Amniotic epithelial cell (primary cell): ENCODE data around the gene ESRRG.
"Not testable (repeated sequence)": the region's sequence is repeated elsewhere in the genome, so short reads cannot be mapped to it uniquely, and the experiment has no call there.

Experiments
- DNase-seq: peaks from one replicate; pipeline ENCODE4 v3.0.0-alpha.2; 2010; ENCODE audit warnings: low read depth

Gene ESRRG

GRCh38 chr1:216704065-216704464, 19.2 kb downstream of the ESRRG start:
- DNase-seq: not testable (repeated sequence)

- DNase-seq: no peak
Observed at GRCh38 chr1:216702170-216702569, 21.1 kb downstream of the ESRRG start.

GRCh38 chr1:216700779-216701178, 22.4 kb downstream of the ESRRG start:
- peak; percentile 3 for DNase-seq

DNA sequence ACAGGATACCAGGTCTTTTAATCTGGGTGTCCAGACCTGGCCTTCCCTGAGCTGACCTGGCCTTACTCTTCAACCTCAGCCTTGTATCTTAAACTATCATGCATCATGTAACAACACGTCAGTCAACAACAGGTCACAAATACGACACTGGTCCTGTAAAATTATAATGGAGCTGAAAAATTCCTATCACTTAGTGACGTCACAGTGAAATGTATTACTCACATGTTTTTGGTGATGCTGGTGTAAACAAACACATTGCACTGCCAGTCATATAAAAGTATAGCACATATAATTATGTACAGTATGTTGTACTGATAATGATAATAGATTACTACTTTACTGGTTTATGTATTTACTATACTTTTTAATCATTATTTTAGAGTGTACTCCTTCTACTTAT, 31.5 kb downstream of the ESRRG start:
- DNase-seq: no peak

- no peak for DNase-seq
Observed at GRCh38 chr1:216690603-216691002, 32.6 kb downstream of the ESRRG start.

GRCh38 chr1:216688127-216688657, 35.0 kb downstream of the ESRRG start:
- no peak for DNase-seq

DNA sequence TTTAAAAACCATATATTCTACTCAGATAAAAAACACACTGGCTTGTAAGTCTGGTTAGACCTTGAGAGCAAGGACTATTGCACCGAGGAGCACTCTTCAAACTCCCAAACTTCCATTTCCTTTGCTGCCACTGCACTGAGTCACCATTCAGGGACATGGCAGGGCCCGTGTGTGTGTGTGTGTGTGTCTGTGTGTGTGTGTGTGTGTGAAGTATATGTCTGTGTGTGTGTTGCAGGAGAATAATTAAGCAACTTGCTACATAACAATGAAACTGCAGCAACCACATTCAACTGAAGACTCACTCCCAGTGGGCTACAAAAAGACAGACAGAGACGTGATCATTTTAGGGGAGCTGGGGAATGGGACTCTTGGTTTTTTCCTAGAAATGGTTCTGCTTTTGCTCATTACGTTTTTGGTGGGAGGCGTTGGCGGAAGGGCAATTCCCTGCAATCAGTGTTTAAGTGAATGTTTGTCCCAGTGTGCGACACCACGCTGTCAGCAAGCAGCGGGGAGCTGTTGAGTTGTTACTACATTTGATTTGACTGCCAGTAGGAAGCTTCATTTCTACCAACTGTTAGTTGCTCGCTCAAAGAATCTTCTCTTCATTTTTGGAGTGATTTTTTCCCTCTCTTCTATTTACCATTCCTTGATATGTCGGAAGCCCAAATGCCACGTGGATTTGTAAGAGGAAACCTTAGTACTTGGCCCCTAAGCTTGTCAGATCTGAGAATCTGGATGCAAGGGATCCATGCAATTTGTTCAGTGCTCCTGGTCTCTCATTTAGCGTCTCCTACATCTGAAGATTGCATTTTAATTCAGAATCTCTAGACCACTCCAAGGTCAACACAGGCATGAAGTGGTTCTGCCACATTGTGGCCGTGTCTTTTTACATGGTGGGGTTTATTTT, 36.1 kb downstream of the ESRRG start:
- DNase-seq: no peak

- DNase-seq: no peak
Observed at GRCh38 chr1:216682752-216683151, 40.5 kb downstream of the ESRRG start.

DNA sequence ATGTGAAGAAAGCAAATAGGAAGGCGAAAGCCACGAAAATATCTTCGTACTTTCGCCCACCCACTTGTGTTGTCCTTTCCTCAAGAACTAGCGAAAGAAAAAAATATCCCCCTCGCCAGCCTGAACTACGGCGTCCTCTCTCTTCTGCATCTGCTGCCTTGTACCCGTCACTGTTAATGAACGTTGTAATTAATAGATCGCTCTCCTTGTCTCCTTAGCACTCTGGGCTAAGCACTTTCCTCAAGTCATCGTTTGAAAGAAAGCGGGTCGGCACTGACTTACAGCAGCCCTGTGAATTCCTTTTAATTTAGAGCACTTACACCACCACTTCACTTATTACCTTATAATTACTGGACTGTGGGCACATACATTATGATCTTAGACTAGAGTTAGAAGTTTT, 44.1 kb downstream of the ESRRG start:
- DNase-seq: no peak

DNA sequence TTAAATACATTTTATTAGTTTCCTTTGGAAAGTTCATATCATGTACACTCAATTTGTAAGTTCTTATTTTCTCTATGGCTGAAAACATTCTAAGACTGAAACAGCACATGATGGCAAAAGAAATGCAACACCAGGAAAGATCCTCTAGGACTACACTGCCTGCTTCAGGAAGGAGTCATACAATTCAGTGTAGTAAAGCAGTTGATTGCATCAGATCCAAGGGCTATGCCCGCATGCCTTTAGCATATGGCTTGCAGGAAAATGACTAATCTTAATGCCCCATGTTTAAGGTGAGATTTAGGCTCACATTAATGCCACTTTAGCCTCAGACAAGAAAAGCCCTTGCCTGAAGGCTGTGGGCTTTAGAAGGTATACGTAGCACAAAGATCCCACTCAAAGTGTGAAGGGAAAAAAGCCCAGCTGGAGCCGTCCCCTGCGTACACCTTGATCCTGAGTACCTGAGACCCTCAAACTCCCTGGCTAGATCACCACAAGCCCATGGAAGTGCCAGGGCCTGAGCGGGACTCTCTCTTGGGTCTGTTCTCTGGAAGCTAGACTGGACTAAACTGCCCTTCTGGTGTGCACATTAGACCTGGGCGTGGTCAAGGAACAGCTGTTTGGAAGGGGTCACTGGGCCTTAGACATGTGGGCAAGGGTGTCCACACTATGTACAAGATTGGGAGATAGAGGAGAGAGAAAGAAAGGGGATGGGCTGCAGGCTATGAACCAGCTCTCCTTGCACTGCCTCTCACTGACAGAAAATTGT, 52.9 kb downstream of the ESRRG start:
- peak; percentile 1 for DNase-seq

DNA sequence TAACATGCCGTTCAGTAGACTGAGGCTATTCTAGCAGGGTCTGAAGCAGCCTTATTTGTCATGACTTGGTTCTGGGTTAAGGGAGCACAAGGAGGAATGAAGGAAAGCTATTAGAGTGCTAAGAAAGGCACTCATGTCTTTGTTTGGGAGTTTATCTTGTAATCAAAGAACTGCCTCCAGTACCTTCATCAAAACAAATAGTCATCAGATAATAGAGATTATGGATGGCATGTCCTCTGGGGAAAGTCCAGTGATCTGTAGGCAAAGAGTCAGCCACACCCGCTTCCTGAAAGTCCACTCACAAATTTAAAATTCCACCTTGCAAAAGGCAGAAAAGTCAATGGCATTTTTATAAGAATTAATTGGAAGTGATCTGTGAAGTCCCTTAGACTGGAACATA, 56.8 kb downstream of the ESRRG start:
- no peak for DNase-seq

DNA sequence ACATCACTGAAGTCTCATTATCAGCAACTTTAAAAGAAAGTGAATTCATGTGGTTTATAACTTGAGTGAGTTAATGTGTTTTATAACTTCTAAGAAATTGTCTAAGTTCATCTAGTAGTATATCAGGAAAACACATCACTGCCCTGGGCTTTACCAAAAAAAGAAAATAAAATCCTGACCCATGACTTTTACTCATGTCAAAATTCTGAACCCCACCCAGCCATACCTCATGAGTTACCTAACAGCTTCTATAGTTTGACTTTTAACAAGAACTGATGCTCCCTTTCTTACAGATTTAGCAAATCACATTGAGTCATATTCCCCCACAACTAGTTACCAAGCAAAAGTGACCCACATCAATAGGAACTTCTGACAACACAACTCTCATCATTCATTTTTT, 57.4 kb downstream of the ESRRG start:
- no peak for DNase-seq

- DNase-seq: peak; percentile 32
Observed at GRCh38 chr1:216665406-216665805, 57.8 kb downstream of the ESRRG start.

GRCh38 chr1:216662681-216663080, 60.5 kb downstream of the ESRRG start:
- no peak for DNase-seq

DNA sequence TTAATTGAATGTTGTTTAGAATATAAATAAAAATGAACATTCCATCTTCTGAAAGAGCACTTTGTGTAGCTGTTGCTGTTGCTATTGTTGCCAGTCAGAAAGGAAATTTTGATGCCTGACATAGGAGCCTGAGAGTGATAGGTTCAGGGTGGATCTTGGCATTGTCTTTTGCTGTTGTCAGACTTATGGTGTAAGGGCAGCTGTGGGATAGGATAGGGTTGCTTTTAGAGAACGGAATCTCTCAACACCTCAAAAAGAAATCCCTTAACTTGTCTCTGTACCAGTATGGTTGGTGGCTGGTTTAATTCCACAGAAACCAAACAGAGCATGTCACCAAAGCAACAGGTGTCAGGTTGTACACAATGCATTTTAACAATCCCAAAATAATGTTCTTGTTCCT, 62.7 kb downstream of the ESRRG start:
- no peak for DNase-seq

DNA sequence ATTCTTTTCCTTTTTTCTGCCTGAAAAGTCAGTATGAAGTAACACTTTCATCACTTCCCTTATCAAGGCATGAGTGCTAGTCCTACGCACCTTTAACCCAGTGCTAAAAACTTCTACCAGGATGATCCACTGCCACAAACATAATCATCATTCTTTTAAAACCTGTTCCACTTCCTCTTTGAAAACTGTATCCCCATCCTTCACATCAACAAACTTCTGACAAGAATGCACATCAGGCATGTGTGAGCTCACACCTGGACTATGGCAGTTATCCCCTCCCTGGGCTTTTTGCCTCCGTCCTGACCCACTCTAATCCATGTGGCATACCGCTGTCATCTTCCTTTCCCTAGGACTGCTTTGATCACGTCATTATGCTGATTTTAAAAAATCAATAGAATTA, 70.2 kb downstream of the ESRRG start:
- DNase-seq: no peak

- DNase-seq: no peak
Observed at GRCh38 chr1:216651826-216652418, 71.3 kb downstream of the ESRRG start.

- DNase-seq: no peak
Observed at GRCh38 chr1:216643176-216643575, 80.1 kb downstream of the ESRRG start.

DNA sequence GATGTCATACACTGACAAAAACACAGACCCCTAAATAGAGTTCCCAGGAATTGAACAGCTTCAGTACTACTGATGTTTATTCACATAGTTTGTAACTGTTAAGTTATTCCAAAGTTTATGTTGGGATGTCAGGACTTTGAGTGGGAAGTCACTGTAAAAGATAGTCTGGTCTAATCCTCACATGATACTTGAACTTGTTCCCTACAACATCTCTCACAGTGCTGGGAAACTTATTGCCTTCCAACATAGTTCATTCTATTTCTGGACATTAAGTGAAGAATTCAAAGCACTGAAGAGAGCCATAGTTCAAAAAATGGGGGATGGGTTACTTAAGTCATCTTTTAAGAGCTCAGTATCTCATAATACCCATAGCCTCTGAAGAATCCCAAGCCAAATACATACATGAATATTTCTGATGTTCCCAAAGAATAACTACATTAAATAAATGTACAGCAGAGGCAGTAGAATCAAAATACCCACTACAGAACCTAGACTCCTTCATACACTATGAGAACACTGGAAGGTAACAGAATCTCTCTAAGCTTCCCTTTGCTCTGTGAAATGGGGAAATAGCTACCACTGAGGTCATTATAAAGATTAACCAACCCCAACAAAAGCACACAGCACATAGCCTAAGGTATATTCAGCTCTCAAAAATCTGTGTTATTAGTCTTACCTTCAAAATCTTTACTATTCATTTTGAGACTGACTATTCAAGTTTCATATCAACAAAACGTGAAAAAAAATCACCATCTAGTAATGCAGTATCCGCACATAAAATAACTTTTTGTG, 81.4 kb downstream of the ESRRG start:
- no peak for DNase-seq

- no peak for DNase-seq
Observed at GRCh38 chr1:216640100-216640499, 83.1 kb downstream of the ESRRG start.

- DNase-seq: no peak
Observed at GRCh38 chr1:216632980-216633379, 90.2 kb downstream of the ESRRG start.

- DNase-seq: no peak
Observed at GRCh38 chr1:216630532-216630931, 92.7 kb downstream of the ESRRG start.
